ENCODE results near the gene MAP2K6.

GRCh38 chr17:69433093-69433492, 18.6 kb downstream of the MAP2K6 start:
- TF ChIP-seq FOXK2 (IDR thresholded peaks at IDR 0.05) (no peak), FOXM1 (IDR thresholded peaks at IDR 0.05; ENCODE audit: borderline replicate concordance) (no peak), SP1 (IDR thresholded peaks at IDR 0.05) (no peak), CTBP1 (IDR thresholded peaks at IDR 0.05; ENCODE audit: borderline replicate concordance) (no peak), BHLHE40 (IDR thresholded peaks at IDR 0.05; ENCODE audit: borderline replicate concordance) (no peak), SUZ12 (IDR thresholded peaks at IDR 0.05) (no peak), ARNT (IDR thresholded peaks at IDR 0.05) (no peak)
